ENCODE measurements around the gene TMEM134.
A peak's percentile ranks its signal among the peaks of the same experiment; 100 is the strongest.
"Not testable (repeated sequence)": the region's sequence is repeated elsewhere in the genome, so short reads cannot be mapped to it uniquely, and the experiment has no call there.

The TMEM134 gene

GRCh38 chr11:67468759-67469507 lies at the start of gene TMEM134:
TMEM134 (minus strand) TSS chr11:67469251; CDS start chr11:67469192, 59 bp downstream.
- DNase-seq (ENCODE audit: low spot score) = peak; percentile 100

- DNase-seq (ENCODE audit: low spot score) = no peak
These were observed 48.9 kb upstream of the TMEM134 start for GRCh38 chr11:67517784-67518552.

GRCh38 chr11:67516806-67517205 lies 47.8 kb upstream of the TMEM134 start:
- no peak for DNase-seq (ENCODE audit: low spot score)

- DNase-seq (ENCODE audit: low spot score) = no peak
These were observed 45.1 kb upstream of the TMEM134 start for GRCh38 chr11:67514116-67514515.

- DNase-seq (ENCODE audit: low spot score) = not testable (repeated sequence)
These were observed 42.5 kb upstream of the TMEM134 start for GRCh38 chr11:67511558-67511957.

GRCh38 chr11:67510023-67510345 lies 40.9 kb upstream of the TMEM134 start:
- DNase-seq (ENCODE audit: low spot score) = no peak

GRCh38 chr11:67508486-67509121 lies 39.6 kb upstream of the TMEM134 start:
- peak; percentile 100 for DNase-seq (ENCODE audit: low spot score)

- peak; percentile 100 for DNase-seq (ENCODE audit: low spot score)
These were observed 38.9 kb upstream of the TMEM134 start, which contains the start of gene CDK2AP2 for GRCh38 chr11:67507864-67508485. CDK2AP2 (minus strand) TSS chr11:67508162; CDS start chr11:67508082, 80 bp downstream.

GRCh38 chr11:67507242-67507863 lies 38.3 kb upstream of the TMEM134 start:
- peak; percentile 95 for DNase-seq (ENCODE audit: low spot score)

- DNase-seq (ENCODE audit: low spot score) = no peak
These were observed 37.5 kb upstream of the TMEM134 start for GRCh38 chr11:67506426-67507051.

- DNase-seq (ENCODE audit: low spot score) = peak; percentile 100
These were observed 36.8 kb upstream of the TMEM134 start for GRCh38 chr11:67505605-67506396.

- DNase-seq (ENCODE audit: low spot score) = peak; percentile 100
These were observed 36.0 kb upstream of the TMEM134 start, which contains the start of gene PITPNM1 for GRCh38 chr11:67504950-67505581. PITPNM1 (minus strand) TSS chr11:67505363; CDS start chr11:67504180, 1,183 bp downstream.

GRCh38 chr11:67504005-67504949 lies 35.2 kb upstream of the TMEM134 start:
- peak; percentile 95 for DNase-seq (ENCODE audit: low spot score)

GRCh38 chr11:67503119-67504004 lies 34.3 kb upstream of the TMEM134 start:
- no peak for DNase-seq (ENCODE audit: low spot score)

- no peak for DNase-seq (ENCODE audit: low spot score)
These were observed 33.4 kb upstream of the TMEM134 start for GRCh38 chr11:67502328-67502979.

- no peak for DNase-seq (ENCODE audit: low spot score)
These were observed 32.8 kb upstream of the TMEM134 start for GRCh38 chr11:67501854-67502253.

All from HuH-7 (cell line).